Adrenal gland (tissue), 5 donors: Measurements from ENCODE around the gene RANBP10.

ENCODE experiments used
- CTCF ChIP-seq, 6 experiments: fragments of 450-650 bp in 4 of 6; fragments of 200-600 bp in 2 of 6; sonication (generic) in 1 of 6; IDR thresholded peaks; 1 replicate in 5 of 6; 2 replicates in 1 of 6; pipeline versions ENCODE4 v1.5.1 to v1.8.0; 2016 to 2021; ENCODE audit warnings: antibody characterized with exemption in 6 of 6, mild to moderate bottlenecking in 2 of 6, moderate library complexity in 1 of 6
- POLR2A ChIP-seq, 2 donors: fragments of 450-650 bp; IDR thresholded peaks; one replicate each; pipeline ENCODE4 v1.6.1; 2017; ENCODE audit warnings: antibody characterized with exemption in 2 of 2, mild to moderate bottlenecking in 2 of 2, moderate library complexity in 1 of 2
- donor health status: DM: no; HTN: no; CAD: no.

- TF ChIP-seq CTCF (IDR thresholded peaks at IDR 0.05) = no peak
- TF ChIP-seq POLR2A (IDR thresholded peaks at IDR 0.05) = no peak
Observed at GRCh38 chr16:67841198-67841815, 34.9 kb upstream of the RANBP10 start.
